ENCODE data around the gene GGT6.

- TF ChIP-seq CTCF (IDR thresholded peaks at IDR 0.05) = no peak
- TF ChIP-seq POLR2A (IDR thresholded peaks at IDR 0.05) = no peak
- no peak for TF ChIP-seq EP300 (IDR thresholded peaks at IDR 0.05)
- TF ChIP-seq POLR2AphosphoS5 (IDR thresholded peaks at IDR 0.05) = no peak
Measured at GRCh38 chr17:4533523-4534504, 26.6 kb downstream of the GGT6 start.
